IMR-90 (cell line): ENCODE measurements around the gene CLSTN3. TPM values are rescaled to one million over a fixed set of nuclear protein-coding genes. Genes with fewer than 3 reads are reported as not detected.

ENCODE experiments used
- ATAC-seq: fragments of 200-7000 bp; cut with Tn5 transposase; 2 replicates; pipeline ENCODE4 v1.9.1; 2020; ENCODE audit warnings: low read depth, mild to moderate bottlenecking, moderate library complexity
- BruUV-seq: library from RNA; stranded (reverse); fragments of 400-500 nt; replicated peaks from 2 replicates; lab custom pipeline; 2021; lab: Mats Ljungman, UMichigan
- CTCF ChIA-PET: fragments of 300-600 bp; formaldehyde crosslinking; extraction: SDS; loops from one replicate; lab custom pipeline; 2021; ENCODE audit warnings: antibody characterized with exemption; lab: Yijun Ruan, JAX
- POLR2A ChIA-PET: fragments of 300-600 bp; sonication (Branson Sonifier 250); formaldehyde crosslinking; loops from one replicate; lab custom pipeline; 2022; ENCODE audit warnings: antibody characterized with exemption; ENCODE audit not compliant: unreplicated experiment; lab: Charles Lee
- DNase-seq: peaks from one replicate; pipeline ENCODE4 v3.0.0; 2013
- H2AFZ ChIP-seq: replicated peaks from 2 replicates; pipeline ENCODE3; 2013; ENCODE audit warnings: low read length, mild to moderate bottlenecking; ENCODE audit not compliant: poor library complexity
- H2AK5ac ChIP-seq: 2 replicates; pipeline ENCODE4 v1.6.1; 2013; ENCODE audit warnings: low read depth, low read length, inconsistent platforms
- H2AK9ac ChIP-seq: replicated peaks from 2 replicates; pipeline ENCODE3; 2013; ENCODE audit warnings: mild to moderate bottlenecking, low read depth, low read length, moderate library complexity; ENCODE audit not compliant: poor library complexity
- H2BK120ac ChIP-seq: 2 replicates; pipeline ENCODE4 v1.6.1; 2013; ENCODE audit warnings: low read depth, low read length, inconsistent platforms
- H2BK15ac ChIP-seq: 3 replicates; pipeline ENCODE4 v1.6.1; 2013; ENCODE audit warnings: low read depth, low read length, inconsistent platforms
- H2BK20ac ChIP-seq: 2 replicates; pipeline ENCODE4 v1.6.1; 2013; ENCODE audit warnings: low read depth, mild to moderate bottlenecking, inconsistent platforms, low read length, moderate library complexity
- H2BK5ac ChIP-seq: 2 replicates; pipeline ENCODE4 v1.6.1; 2013; ENCODE audit warnings: mild to moderate bottlenecking, low read depth, low read length, inconsistent platforms; ENCODE audit not compliant: poor library complexity, severe bottlenecking
- H3K14ac ChIP-seq: replicated peaks from 2 replicates; pipeline ENCODE4 v1.6.1; 2013; ENCODE audit warnings: low read depth, low read length, inconsistent platforms
- H3K18ac ChIP-seq: 2 replicates; pipeline ENCODE4 v1.6.1; 2013; ENCODE audit warnings: low read depth, low read length, control low read depth
- H3K23ac ChIP-seq: 2 replicates; pipeline ENCODE4 v1.6.1; 2013; ENCODE audit warnings: low read depth, low read length, inconsistent platforms
- H3K27ac ChIP-seq: 2 replicates; pipeline ENCODE4 v1.5.1; 2013; ENCODE audit warnings: mild to moderate bottlenecking, control low read depth, low read length; ENCODE audit not compliant: insufficient read depth
- H3K27me3 ChIP-seq: 2 replicates; pipeline ENCODE4 v1.6.1; 2013; ENCODE audit warnings: low read length; ENCODE audit not compliant: control insufficient read depth, insufficient read depth
- H3K36me3 ChIP-seq: 2 replicates; pipeline ENCODE4 v1.6.1; 2013; ENCODE audit warnings: low read length, mixed read lengths; ENCODE audit not compliant: control insufficient read depth, insufficient read depth
- H3K4ac ChIP-seq: 2 replicates; pipeline ENCODE4 v1.6.1; 2013; ENCODE audit warnings: low read depth, low read length, inconsistent platforms
- H3K4me1 ChIP-seq: 2 replicates; pipeline ENCODE4 v1.6.1; 2013; ENCODE audit warnings: low read length, mixed read lengths; ENCODE audit not compliant: control insufficient read depth, insufficient read depth
- H3K4me2 ChIP-seq: 2 replicates; pipeline ENCODE4 v1.6.1; 2013; ENCODE audit warnings: low read depth, mild to moderate bottlenecking, control low read depth, low read length, moderate library complexity
- H3K4me3 ChIP-seq: 2 replicates; pipeline ENCODE4 v1.5.1; 2013; ENCODE audit warnings: low read depth, mild to moderate bottlenecking, control low read depth, low read length, moderate library complexity; ENCODE audit not compliant: insufficient read depth
- H3K56ac ChIP-seq: 2 replicates; pipeline ENCODE4 v1.6.1; 2013; ENCODE audit warnings: low read length, inconsistent platforms; ENCODE audit not compliant: insufficient read depth; ENCODE audit errors: extremely low read depth
- H3K79me1 ChIP-seq, 2 experiments: 2 replicates each; pipeline ENCODE4 v1.6.1; 2013; ENCODE audit warnings: low read length in 2 of 2, inconsistent platforms in 1 of 2, low read depth in 1 of 2
- H3K9ac ChIP-seq: 2 replicates; pipeline ENCODE4 v1.6.1; 2013; ENCODE audit warnings: low read depth, low read length, control low read depth
- H3K9me1 ChIP-seq: 2 replicates; pipeline ENCODE4 v1.6.1; 2013; ENCODE audit warnings: low read length, inconsistent platforms; ENCODE audit not compliant: insufficient read depth
- H3K9me3 ChIP-seq: 2 replicates; pipeline ENCODE4 v1.6.1; 2013; ENCODE audit warnings: low read length; ENCODE audit not compliant: control insufficient read depth, insufficient read depth
- H4K20me1 ChIP-seq: 2 replicates; pipeline ENCODE4 v1.6.1; 2013; ENCODE audit warnings: low read length, inconsistent platforms; ENCODE audit not compliant: insufficient read depth
- H4K5ac ChIP-seq: 2 replicates; pipeline ENCODE4 v1.6.1; 2013; ENCODE audit warnings: mild to moderate bottlenecking, low read depth, low read length, control low read depth
- H4K8ac ChIP-seq, 2 experiments: 2 replicates each; pipeline ENCODE4 v1.6.1; 2013; ENCODE audit warnings: low read depth in 2 of 2, low read length in 2 of 2, control low read depth in 1 of 2, inconsistent platforms in 1 of 2
- H4K91ac ChIP-seq: 2 replicates; pipeline ENCODE4 v1.6.1; 2013; ENCODE audit warnings: low read depth, low read length, inconsistent platforms; ENCODE audit not compliant: insufficient read depth
- CEBPB ChIP-seq: IDR thresholded peaks from 2 replicates; pipeline ENCODE4 v1.6.1; 2012; ENCODE audit warnings: low read depth, low read length, improper control_type of control experiment
- MXI1 ChIP-seq: IDR thresholded peaks from 2 replicates; pipeline ENCODE4 v1.6.1; 2012; ENCODE audit warnings: low read depth, mild to moderate bottlenecking, low read length, moderate library complexity, borderline replicate concordance
- POLR2A ChIP-seq: IDR thresholded peaks from 2 replicates; pipeline ENCODE4 v1.6.1; 2012; ENCODE audit warnings: mild to moderate bottlenecking, low read depth, low read length
- USF2 ChIP-seq: fragments of 150-350 bp; IDR thresholded peaks from 2 replicates; pipeline ENCODE4 v1.6.1; 2017; ENCODE audit warnings: mild to moderate bottlenecking, antibody characterized with exemption, low read length, low read depth
- WGBS, 2 experiments: methylation state at CpG; one replicate each; pipeline versions ENCODE4 v1.1.5 to v1.1.7; 2013; ENCODE audit warnings: missing lambda C conversion rate in 2 of 2; ENCODE audit not compliant: insufficient read length in 1 of 2; ENCODE audit errors: extremely low coverage in 2 of 2; 5-methylcytosine and 5-hydroxymethylcytosine counted together
- dilution Hi-C: fragments of 300-500 bp; cut with HindIII; formaldehyde crosslinking; loops from one replicate; pipeline ENCODE4 v1.14.3; 2018; ENCODE audit warnings: low sequenced_read_pairs; ENCODE audit not compliant: unreplicated experiment
- in situ Hi-C: fragments of 300-500 bp; cut with MboI; formaldehyde crosslinking; loops from 3 replicates; pipeline ENCODE4 v1.14.3; 2019; ENCODE audit warnings: low sequenced_read_pairs, inconsistent platforms, mixed read lengths
- intact Hi-C: fragments of 100-400 bp; cut with micrococcal nuclease; formaldehyde crosslinking; loops from 2 replicates; pipeline ENCODE4 v1.10.0; 2022
- microRNA-seq, 2 experiments: library from miRNA; stranded (forward) in 1 of 2; unstranded in 1 of 2; fragments of 10-50 nt in 1 of 2; fragments of <30 nt in 1 of 2; gene quantifications in 1 of 2; microRNA quantifications in 1 of 2; one replicate each; pipeline versions ENCODE3 to v1.1.0; 2013 to 2020; ENCODE audit not compliant: insufficient read depth in 1 of 2, insufficient read length in 1 of 2, unreplicated experiment in 1 of 2
- polyA plus RNA-seq, 3 experiments: library from polyadenylated mRNA; depleted of rRNA; stranded (reverse); fragments of >200 nt; gene quantifications; 2 replicates each; pipeline ENCODE4 v1.2.3, GENCODE V29; 2012; ENCODE audit warnings: low replicate concordance in 1 of 3
- small RNA-seq, 5 experiments: library from RNA; depleted of rRNA; stranded (forward); fragments of <200 nt; gene quantifications; one replicate each; pipeline ENCODE3, GENCODE V24; 2012
- total RNA-seq: library from RNA; depleted of rRNA; stranded (reverse); fragments of >200 nt; gene quantifications from 2 replicates; pipeline ENCODE4 v1.2.3, GENCODE V29; 2012; rRNA removed

Gene CLSTN3
- total and polyA plus RNA-seq, 2 of the 4 experiments (the other 2 are of a cell fraction) = 4.1 to 16.4 TPM

DNA sequence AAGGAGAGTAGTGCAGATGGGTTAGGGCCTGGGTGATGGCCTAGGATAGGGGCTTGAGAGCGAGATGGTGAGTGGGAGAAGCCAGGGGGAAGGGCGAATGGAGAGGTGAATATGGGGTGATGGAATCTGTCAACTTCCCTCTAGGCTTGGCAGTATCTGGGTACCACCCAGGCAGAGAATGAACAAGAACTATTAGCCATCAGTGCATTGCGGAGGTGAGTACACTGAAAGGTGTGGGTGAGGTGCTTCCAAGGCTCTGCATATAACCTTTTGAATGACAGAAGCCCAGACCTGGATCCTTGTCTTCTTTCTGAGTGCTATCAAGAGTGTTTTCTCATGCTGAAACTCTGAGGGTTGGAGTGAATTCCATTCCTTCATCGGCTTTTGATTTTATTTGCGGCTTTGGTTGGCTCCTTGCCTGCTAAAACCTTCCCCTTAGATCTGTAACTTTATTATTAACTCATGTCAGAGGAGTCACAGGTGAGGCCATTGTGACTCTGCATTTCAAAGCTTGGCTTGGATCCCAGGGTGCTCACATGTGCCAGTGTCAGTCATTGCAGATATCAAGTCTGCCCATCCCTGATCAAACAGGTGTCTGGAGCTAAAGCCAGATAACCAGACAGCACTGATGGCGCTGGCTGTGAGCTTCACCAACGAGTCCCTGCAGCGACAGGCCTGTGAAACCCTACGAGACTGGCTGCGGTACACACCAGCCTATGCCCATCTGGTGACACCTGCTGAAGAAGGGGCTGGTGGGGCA, 77.9 kb downstream of the CLSTN3 start:
- Histone ChIP-seq H2BK15ac (no peak overlapping the region), H2BK5ac (no peak overlapping the region), H2AK9ac (no peak overlapping the region), H4K20me1 (no peaks in the 10 kb centered on the region), H3K79me1 (no peaks in the 10 kb centered on the region), H4K91ac (no peak overlapping the region), H2AK5ac (no peak overlapping the region), H2AFZ (no peak overlapping the region), H3K23ac (no peak overlapping the region), H3K4ac (no peak overlapping the region), H3K9me3 (peaks cover 3% of the 10 kb centered on the region; the same call in 1 of the 2 replicates), H3K14ac (no peak overlapping the region), H3K27ac (no peak overlapping the region), H3K36me3 (peaks cover 43% of the 10 kb centered on the region), H3K9me1 (peaks cover 3% of the 10 kb centered on the region; the same call in 1 of the 2 replicates), H3K9ac (no peak overlapping the region), H3K27me3 (no peaks in the 10 kb centered on the region), H2BK120ac (no peak overlapping the region), H2BK20ac (no peak overlapping the region), H3K4me3 (no peak overlapping the region), H3K18ac (no peak overlapping the region), H4K8ac (no peak overlapping the region), H4K5ac (no peak overlapping the region), H3K4me1 (no peaks in the 10 kb centered on the region), H3K4me2 (no peak overlapping the region), H3K56ac (no peak overlapping the region)
- no TSS peak for BruUV-seq
- dilution Hi-C loops (no loop called here), in situ Hi-C loops (no loop called here), intact Hi-C loops (no loop called here)
- POLR2A ChIA-PET = no interaction called here
- TF ChIP-seq CEBPB (no peak), POLR2A (no peak), MXI1 (no peak), USF2 (no peak)
- no peak for ATAC-seq
- no peak for DNase-seq
- WGBS, 2 experiments = 100% methylated on average over 3 of the region's 10 CpGs; no CpG with 5 or more reads in 1 of the 2 experiments
- CTCF ChIA-PET = no interaction called here

Small RNA genes lying within 50 kb of the gene (microRNA-seq; reads per million reads assigned to microRNA genes)
- gene RNU6-485P (ENCODE audit: insufficient read depth, insufficient read length) = not detected

Small RNA genes lying within 50 kb of the gene (small RNA-seq; reads per million reads assigned to genes)
- gene RNU6-485P = 0 reads per million in 5 experiments

Other genes starting within 250 kb of the CLSTN3 start
- 8.9 and 11.1 TPM in 2 replicates for gene LRRC23, start 225.5 kb upstream of the CLSTN3 start, total RNA-seq
- gene LRRC23, start 225.5 kb upstream of the CLSTN3 start, polyA plus RNA-seq (2012; rRNA removed) = 9.2 and 11.4 TPM in 2 replicates
- gene ENO2, start 215.8 kb upstream of the CLSTN3 start, total RNA-seq = 20.8 and 28.3 TPM in 2 replicates
- 81.5 and 92.8 TPM in 2 replicates for gene ENO2, start 215.8 kb upstream of the CLSTN3 start, polyA plus RNA-seq (2012; rRNA removed)
- 2.5 and 3.4 TPM in 2 replicates for gene ATN1, start 202.4 kb upstream of the CLSTN3 start, total RNA-seq
- gene ATN1, start 202.4 kb upstream of the CLSTN3 start, polyA plus RNA-seq (2012; rRNA removed) = 58.7 and 59.8 TPM in 2 replicates
- gene RNU7-1, start 186.6 kb upstream of the CLSTN3 start, total RNA-seq = not detected in 2 replicates
- not detected in 2 replicates for gene RNU7-1, start 186.6 kb upstream of the CLSTN3 start, polyA plus RNA-seq (2012; rRNA removed)
- gene C12orf57, start 186.3 kb upstream of the CLSTN3 start, total RNA-seq = 197 and 238 TPM in 2 replicates
- gene C12orf57, start 186.3 kb upstream of the CLSTN3 start, polyA plus RNA-seq (2012; rRNA removed) = 530 and 703 TPM in 2 replicates
- gene PTPN6, start 179.0 kb upstream of the CLSTN3 start, total RNA-seq = under 0.01 TPM in 1 of 2 replicates, not detected in the other
- gene PTPN6, start 179.0 kb upstream of the CLSTN3 start, polyA plus RNA-seq (2012; rRNA removed) = 0.14 TPM in 1 of 2 replicates, not detected in the other
- gene PHB2, start 159.7 kb upstream of the CLSTN3 start, total RNA-seq = 219 and 240 TPM in 2 replicates
- gene PHB2, start 159.7 kb upstream of the CLSTN3 start, polyA plus RNA-seq (2012; rRNA removed) = 286 and 298 TPM in 2 replicates
- gene EMG1, start 159.5 kb upstream of the CLSTN3 start, total RNA-seq = 43.6 and 66.1 TPM in 2 replicates
- 37.5 and 43.1 TPM in 2 replicates for gene EMG1, start 159.5 kb upstream of the CLSTN3 start, polyA plus RNA-seq (2012; rRNA removed)
- gene LPCAT3, start 111.9 kb upstream of the CLSTN3 start, total RNA-seq = 6.4 and 7.0 TPM in 2 replicates
- gene LPCAT3, start 111.9 kb upstream of the CLSTN3 start, polyA plus RNA-seq (2012; rRNA removed) = 17.4 and 18.6 TPM in 2 replicates
- 34.4 and 49.6 TPM in 2 replicates for gene C1S, start 69.7 kb upstream of the CLSTN3 start, total RNA-seq
- gene C1S, start 69.7 kb upstream of the CLSTN3 start, polyA plus RNA-seq (2012; rRNA removed) = 64.1 and 85.4 TPM in 2 replicates
- 19.4 and 38.4 TPM in 2 replicates for gene C1R, start 37.9 kb upstream of the CLSTN3 start, total RNA-seq
- 153 and 165 TPM in 2 replicates for gene C1R, start 37.9 kb upstream of the CLSTN3 start, polyA plus RNA-seq (2012; rRNA removed)
- 7.5 and 9.1 TPM in 2 replicates for gene C1RL, start 21.2 kb upstream of the CLSTN3 start, total RNA-seq
- gene C1RL, start 21.2 kb upstream of the CLSTN3 start, polyA plus RNA-seq (2012; rRNA removed) = 12.0 and 12.3 TPM in 2 replicates
- gene RBP5, start 1.5 kb upstream of the CLSTN3 start, total RNA-seq = not detected in 2 replicates
- 0.15 TPM in 1 of 2 replicates, not detected in the other for gene RBP5, start 1.5 kb upstream of the CLSTN3 start, polyA plus RNA-seq (2012; rRNA removed)
- 18.3 and 18.6 TPM in 2 replicates for gene PEX5, start 59.3 kb downstream of the CLSTN3 start, total RNA-seq
- gene PEX5, start 59.3 kb downstream of the CLSTN3 start, polyA plus RNA-seq (2012; rRNA removed) = 13.6 and 14.4 TPM in 2 replicates
- gene ACSM4, start 173.7 kb downstream of the CLSTN3 start, total RNA-seq = not detected in 2 replicates
- gene ACSM4, start 173.7 kb downstream of the CLSTN3 start, polyA plus RNA-seq (2012; rRNA removed) = not detected in 2 replicates